ENCODE measurements around the gene ARHGAP19. TPM values are rescaled to one million over a fixed set of nuclear protein-coding genes. Genes with fewer than 3 reads are reported as not detected.
"Not testable (repeated sequence)": the region's sequence is repeated elsewhere in the genome, so short reads cannot be mapped to it uniquely, and the experiment has no call there.

ARHGAP19 gene
- total RNA-seq, 3 donors from 2014 or later: 9.2 to 14.2 (median 10.6) TPM

- ATAC-seq (peak; percentile 62 to 67), DNase-seq (no peak)
- H3K9me3 Mint-ChIP-seq: no peaks in the 10 kb centered on the region
- H3K36me3 Mint-ChIP-seq (ENCODE audit: insufficient read depth): no peaks in the 10 kb centered on the region
- H3K4me1 Mint-ChIP-seq (ENCODE audit: low read depth): peaks cover 18% of the 10 kb centered on the region
- no peaks in the 10 kb centered on the region for H3K27me3 Mint-ChIP-seq (ENCODE audit: low read depth)
- no peak overlapping the region for H3K4me3 Mint-ChIP-seq
Observed at GRCh38 chr10:97278491-97278989, 13.9 kb downstream of the ARHGAP19 start.

- Mint-ChIP-seq H3K36me3 (ENCODE audit: insufficient read depth) (no peaks in the 10 kb centered on the region), H3K4me3 (no peak overlapping the region), H3K4me1 (ENCODE audit: low read depth) (peaks cover 18% of the 10 kb centered on the region), H3K9me3 (no peaks in the 10 kb centered on the region), H3K27me3 (ENCODE audit: low read depth) (no peaks in the 10 kb centered on the region)
- DNase-seq (no peak), ATAC-seq (no peak)
Observed at GRCh38 chr10:97277551-97277950, 14.9 kb downstream of the ARHGAP19 start.

GRCh38 chr10:97274828-97275227, 17.6 kb downstream of the ARHGAP19 start:
- Mint-ChIP-seq H3K36me3 (ENCODE audit: insufficient read depth) (no peaks in the 10 kb centered on the region), H3K4me3 (no peak overlapping the region), H3K9me3 (no peaks in the 10 kb centered on the region), H3K4me1 (ENCODE audit: low read depth) (peaks cover 8% of the 10 kb centered on the region), H3K27me3 (ENCODE audit: low read depth) (no peaks in the 10 kb centered on the region)
- DNase-seq: no peak
- ATAC-seq: no peak

GRCh38 chr10:97273700-97274099, 18.7 kb downstream of the ARHGAP19 start:
- DNase-seq (no peak), ATAC-seq (no peak)
- H3K36me3 Mint-ChIP-seq (ENCODE audit: insufficient read depth): no peaks in the 10 kb centered on the region
- H3K9me3 Mint-ChIP-seq: no peaks in the 10 kb centered on the region
- no peak overlapping the region for H3K4me3 Mint-ChIP-seq
- H3K27me3 Mint-ChIP-seq (ENCODE audit: low read depth): no peaks in the 10 kb centered on the region
- H3K4me1 Mint-ChIP-seq (ENCODE audit: low read depth): peaks cover 5% of the 10 kb centered on the region

GRCh38 chr10:97270523-97271154, 21.8 kb downstream of the ARHGAP19 start:
- Mint-ChIP-seq H3K27me3 (ENCODE audit: low read depth) (no peaks in the 10 kb centered on the region), H3K9me3 (no peaks in the 10 kb centered on the region)
- no peak for ATAC-seq

GRCh38 chr10:97267671-97268070, 24.8 kb downstream of the ARHGAP19 start:
- no peaks in the 10 kb centered on the region for H3K9me3 Mint-ChIP-seq
- no peak for ATAC-seq
- H3K4me1 Mint-ChIP-seq (ENCODE audit: low read depth): peaks cover 5% of the 10 kb centered on the region
- H3K4me3 Mint-ChIP-seq: no peak overlapping the region
- no peak for DNase-seq
- no peaks in the 10 kb centered on the region for H3K27me3 Mint-ChIP-seq (ENCODE audit: low read depth)
- H3K36me3 Mint-ChIP-seq (ENCODE audit: insufficient read depth): peaks cover 12% of the 10 kb centered on the region

More at GRCh38 chr10:97270523-97271154, 21.8 kb downstream of the ARHGAP19 start:
- DNase-seq: no peak
- Mint-ChIP-seq H3K4me3 (no peak overlapping the region), H3K4me1 (ENCODE audit: low read depth) (peaks cover 5% of the 10 kb centered on the region), H3K36me3 (ENCODE audit: insufficient read depth) (peaks cover 4% of the 10 kb centered on the region)

DNA sequence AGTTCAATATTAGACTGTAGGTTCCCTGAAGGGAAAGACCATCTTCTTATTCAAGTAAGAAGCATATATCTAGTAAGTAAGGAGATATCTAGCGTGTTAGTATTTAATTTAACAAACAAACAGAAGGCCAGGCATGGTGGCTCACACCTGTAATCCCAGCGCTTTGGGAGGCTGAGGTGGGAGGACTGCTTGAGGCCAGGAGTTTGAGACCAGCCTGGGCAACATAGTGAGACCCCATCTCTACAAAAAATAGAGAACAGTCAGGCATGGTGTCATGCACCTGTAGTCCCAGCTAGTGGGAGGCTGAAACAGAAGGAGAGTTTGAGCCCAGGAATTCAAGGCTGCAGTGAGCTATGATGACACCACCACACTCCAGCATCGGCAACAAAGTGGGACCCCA, 27.3 kb downstream of the ARHGAP19 start:
- not testable (repeated sequence) for ATAC-seq; H3K4me1 Mint-ChIP-seq (ENCODE audit: low read depth); H3K27me3 Mint-ChIP-seq (ENCODE audit: low read depth); DNase-seq; H3K4me3 Mint-ChIP-seq; H3K9me3 Mint-ChIP-seq
- peaks cover 12% of the 10 kb centered on the region for H3K36me3 Mint-ChIP-seq (ENCODE audit: insufficient read depth)

GRCh38 chr10:97263971-97264370, 28.5 kb downstream of the ARHGAP19 start:
- Mint-ChIP-seq H3K9me3 (no peaks in the 10 kb centered on the region), H3K27me3 (ENCODE audit: low read depth) (no peaks in the 10 kb centered on the region), H3K4me3 (no peak overlapping the region), H3K4me1 (ENCODE audit: low read depth) (peaks cover 2% of the 10 kb centered on the region), H3K36me3 (ENCODE audit: insufficient read depth) (peaks cover 17% of the 10 kb centered on the region)
- no peak for DNase-seq
- no peak for ATAC-seq

GRCh38 chr10:97261656-97262055, 30.8 kb downstream of the ARHGAP19 start:
- no peak for ATAC-seq
- H3K36me3 Mint-ChIP-seq (ENCODE audit: insufficient read depth): peaks cover 21% of the 10 kb centered on the region
- no peaks in the 10 kb centered on the region for H3K4me1 Mint-ChIP-seq (ENCODE audit: low read depth)
- no peak for DNase-seq
- H3K27me3 Mint-ChIP-seq (ENCODE audit: low read depth): no peaks in the 10 kb centered on the region
- no peak overlapping the region for H3K4me3 Mint-ChIP-seq
- H3K9me3 Mint-ChIP-seq: no peaks in the 10 kb centered on the region

- Mint-ChIP-seq H3K27me3 (ENCODE audit: low read depth) (no peaks in the 10 kb centered on the region), H3K4me1 (ENCODE audit: low read depth) (no peaks in the 10 kb centered on the region), H3K9me3 (no peaks in the 10 kb centered on the region), H3K4me3 (no peak overlapping the region), H3K36me3 (ENCODE audit: insufficient read depth) (peaks cover 21% of the 10 kb centered on the region)
- ATAC-seq (no peak), DNase-seq (no peak)
Observed at GRCh38 chr10:97261183-97261582, 31.3 kb downstream of the ARHGAP19 start.

DNA sequence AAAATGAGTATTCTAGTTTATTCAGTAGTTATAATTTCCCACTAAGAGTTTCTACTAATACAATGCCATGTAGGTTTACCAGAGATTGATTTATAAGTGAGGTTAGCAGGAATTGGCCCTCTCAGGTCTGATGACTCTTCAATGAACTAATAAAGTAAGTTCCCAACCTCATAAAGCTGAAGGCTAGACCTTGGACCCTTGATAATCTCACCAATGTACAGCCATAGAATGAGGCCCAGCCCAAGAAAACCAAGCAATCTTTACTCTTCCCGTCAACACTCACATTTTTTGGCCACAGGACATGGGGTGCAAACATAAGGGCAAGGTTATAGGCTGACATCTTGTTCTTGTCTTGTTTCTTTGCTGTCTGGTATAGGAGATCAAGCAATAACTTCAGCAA, 33.3 kb downstream of the ARHGAP19 start:
- no peak for ATAC-seq
- peaks cover 27% of the 10 kb centered on the region for H3K36me3 Mint-ChIP-seq (ENCODE audit: insufficient read depth)

DNA sequence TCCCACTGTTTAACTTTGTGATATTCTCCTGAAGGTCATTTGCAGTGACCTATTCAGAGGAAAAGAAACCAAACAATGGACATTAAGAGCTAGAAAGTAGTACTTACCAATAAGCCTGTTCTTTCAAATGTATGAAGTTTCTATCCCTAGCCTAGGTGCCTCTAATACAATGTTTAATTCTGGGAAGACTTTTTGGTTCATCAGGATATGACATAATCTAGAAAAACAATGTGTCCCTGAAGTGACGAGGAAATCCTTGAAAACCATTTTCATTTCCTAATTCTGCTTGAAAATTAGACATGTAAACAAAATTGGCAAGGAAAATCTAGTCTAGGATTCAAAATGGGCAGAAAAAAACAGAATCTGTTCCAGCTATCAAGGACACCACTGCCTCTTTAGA, 36.1 kb downstream of the ARHGAP19 start:
- Mint-ChIP-seq H3K9me3 (no peaks in the 10 kb centered on the region), H3K4me3 (no peak overlapping the region), H3K27me3 (ENCODE audit: low read depth) (no peaks in the 10 kb centered on the region), H3K4me1 (ENCODE audit: low read depth) (no peaks in the 10 kb centered on the region), H3K36me3 (ENCODE audit: insufficient read depth) (peaks cover 33% of the 10 kb centered on the region)
- no peak for DNase-seq
- no peak for ATAC-seq

More for the DNA sequence above, 33.3 kb downstream of the ARHGAP19 start:
- H3K27me3 Mint-ChIP-seq (ENCODE audit: low read depth): no peaks in the 10 kb centered on the region
- no peak overlapping the region for H3K4me3 Mint-ChIP-seq
- no peak for DNase-seq
- H3K4me1 Mint-ChIP-seq (ENCODE audit: low read depth): no peaks in the 10 kb centered on the region
- no peaks in the 10 kb centered on the region for H3K9me3 Mint-ChIP-seq

DNA sequence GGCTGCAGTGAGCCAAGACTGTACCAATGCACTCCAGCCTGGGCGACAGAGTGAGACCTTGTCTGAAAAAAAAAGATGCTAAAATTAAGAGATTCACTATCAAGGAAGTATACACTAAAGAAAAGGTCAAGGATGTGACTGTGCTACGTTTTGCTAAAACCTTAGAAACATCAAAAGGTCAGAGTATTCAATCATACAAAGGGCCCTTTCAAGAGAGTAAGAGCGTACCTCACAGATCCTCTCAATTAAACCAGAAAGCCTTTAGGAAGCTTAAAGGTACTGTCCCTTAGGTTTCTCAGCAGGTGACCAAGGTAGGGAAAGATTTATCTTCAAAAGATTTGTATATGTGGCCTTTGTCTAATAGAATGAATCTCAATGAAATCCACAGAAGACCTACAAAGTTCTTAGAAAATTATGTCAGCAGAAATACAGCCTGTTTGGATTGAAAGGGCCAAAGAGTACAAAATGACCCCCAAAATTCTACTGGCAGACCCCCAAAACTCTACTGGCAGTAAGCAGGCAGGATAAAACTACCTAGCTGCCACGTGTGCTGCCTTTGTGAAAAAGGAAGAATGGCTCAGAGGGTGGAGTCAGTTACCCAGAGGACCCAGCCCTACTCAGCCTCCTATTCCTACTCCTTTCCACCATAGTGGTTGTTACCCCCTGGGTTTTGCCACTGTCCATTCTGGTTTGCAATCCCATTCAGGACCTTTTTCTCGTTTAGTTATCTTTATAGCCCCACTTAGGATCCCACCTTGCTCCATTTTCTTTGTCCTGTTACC, 36.7 kb downstream of the ARHGAP19 start:
- Mint-ChIP-seq H3K27me3 (ENCODE audit: low read depth) (no peaks in the 10 kb centered on the region), H3K4me1 (ENCODE audit: low read depth) (no peaks in the 10 kb centered on the region), H3K36me3 (ENCODE audit: insufficient read depth) (peaks cover 33% of the 10 kb centered on the region), H3K4me3 (no peak overlapping the region), H3K9me3 (no peaks in the 10 kb centered on the region)
- no peak for ATAC-seq
- DNase-seq: no peak

- ATAC-seq (no peak), DNase-seq (no peak)
- Mint-ChIP-seq H3K9me3 (no peaks in the 10 kb centered on the region), H3K4me1 (ENCODE audit: low read depth) (no peaks in the 10 kb centered on the region), H3K4me3 (no peak overlapping the region), H3K27me3 (ENCODE audit: low read depth) (no peaks in the 10 kb centered on the region), H3K36me3 (ENCODE audit: insufficient read depth) (peaks cover 33% of the 10 kb centered on the region)
Observed at GRCh38 chr10:97254694-97255093, 37.7 kb downstream of the ARHGAP19 start.

DNA sequence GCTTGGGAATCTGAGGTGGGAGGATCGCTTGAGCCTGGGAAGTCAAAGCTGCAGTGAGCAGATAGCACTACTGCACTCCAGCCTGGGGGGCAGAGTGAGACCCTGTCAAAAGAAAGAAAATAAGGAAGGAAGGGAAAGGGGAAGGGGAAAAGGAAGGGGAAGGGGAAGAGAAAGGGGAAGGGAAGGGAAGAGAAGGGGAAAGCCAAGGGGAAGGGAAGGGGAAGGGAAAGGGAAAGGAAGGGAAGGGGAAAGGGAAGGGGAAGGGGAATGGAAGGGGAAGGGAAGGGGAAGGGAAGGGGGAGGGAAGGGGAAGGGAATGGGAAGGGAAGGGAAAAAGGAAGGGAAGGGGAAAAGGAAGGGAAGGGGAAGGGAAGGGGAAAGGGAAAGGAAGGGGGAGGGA, 41.5 kb downstream of the ARHGAP19 start:
- H3K27me3 Mint-ChIP-seq (ENCODE audit: low read depth): no peaks in the 10 kb centered on the region
- no peaks in the 10 kb centered on the region for H3K4me1 Mint-ChIP-seq (ENCODE audit: low read depth)
- no peak overlapping the region for H3K4me3 Mint-ChIP-seq
- H3K9me3 Mint-ChIP-seq: no peaks in the 10 kb centered on the region
- H3K36me3 Mint-ChIP-seq (ENCODE audit: insufficient read depth): peaks cover 33% of the 10 kb centered on the region
- ATAC-seq (no peak), DNase-seq (no peak)
